K562 (cell line): ENCODE results near the gene RASSF3. TPM values are rescaled to one million over a fixed set of nuclear protein-coding genes. Genes with fewer than 3 reads are reported as not detected.

Experiments used
- ATAC-seq: fragments of 200-7000 bp; cut with Tn5 transposase; 3 replicates; pipeline ENCODE4 v1.9.1; 2020; ENCODE audit warnings: moderate library complexity
- BruUV-seq: library from RNA; stranded (reverse); fragments of 400-500 nt; replicated peaks from 2 replicates; lab custom pipeline; 2021; lab: Mats Ljungman, UMichigan
- CTCF ChIA-PET: fragments of 300-600 bp; formaldehyde crosslinking; extraction: SDS; loops from one replicate; lab custom pipeline; 2021; ENCODE audit warnings: low intra/inter-chr PET ratio; lab: Yijun Ruan, JAX
- POLR2A ChIA-PET: fragments of 300-600, 350-650 bp; sonication (Branson Sonifier 250); formaldehyde crosslinking; extraction: SDS; loops from one replicate; lab custom pipeline; 2021; ENCODE audit warnings: antibody characterized with exemption, inconsistent platforms; lab: Yijun Ruan, JAX
- DNase-seq, 4 experiments: peaks; one replicate each; pipeline versions ENCODE4 v3.0.0 to v3.0.0-alpha.2; 2011 to 2018; ENCODE audit warnings: low spot score in 3 of 4, mixed read lengths in 3 of 4; ENCODE audit errors: extremely low read depth in 1 of 4
- FAIRE-seq: peaks from 2 replicates; lab custom pipeline; 2011; peaks lifted over from hg19 to GRCh38; lab: Jason Lieb, UNC
- H2AFZ ChIP-seq: 2 replicates; pipeline ENCODE4 v1.6.0; 2011; ENCODE audit warnings: low read depth, low read length, control low read depth, inconsistent platforms
- H3K27ac ChIP-seq: fragments of 200-600 bp; 3 replicates; pipeline ENCODE4 v1.8.0; 2011; ENCODE audit warnings: low read depth, mild to moderate bottlenecking, control low read depth, inconsistent platforms, low read length, moderate library complexity, mixed read lengths; ENCODE audit errors: extremely low read depth
- H3K27me3 ChIP-seq, 2 experiments: fragments of 300-600 bp in 1 of 2; 2 replicates in 1 of 2; 3 replicates in 1 of 2; pipeline versions ENCODE4 v1.6.0 to v1.8.0; 2011; ENCODE audit warnings: inconsistent platforms in 2 of 2, low read length in 2 of 2, mild to moderate bottlenecking in 1 of 2, mixed read lengths in 1 of 2, moderate library complexity in 1 of 2; ENCODE audit not compliant: control insufficient read depth in 2 of 2, insufficient read depth in 2 of 2
- H3K36me3 ChIP-seq: fragments of 300-600 bp; 3 replicates; pipeline ENCODE4 v1.8.0; 2011; ENCODE audit warnings: mild to moderate bottlenecking, low read length, inconsistent platforms; ENCODE audit not compliant: control insufficient read depth, insufficient read depth
- H3K4me1 ChIP-seq, 2 experiments: fragments of 200-600 bp in 1 of 2; replicated peaks in 1 of 2; 2 replicates in 1 of 2; 3 replicates in 1 of 2; pipeline versions ENCODE4 v1.5.1 to v1.8.0; 2011; ENCODE audit warnings: inconsistent platforms in 2 of 2, low read length in 2 of 2, mild to moderate bottlenecking in 1 of 2, mixed read lengths in 1 of 2, moderate library complexity in 1 of 2; ENCODE audit not compliant: control insufficient read depth in 2 of 2, insufficient read depth in 2 of 2
- H3K4me2 ChIP-seq: 2 replicates; pipeline ENCODE4 v1.6.1; 2011; ENCODE audit warnings: low read length, control low read depth, inconsistent platforms, mixed read lengths; ENCODE audit not compliant: insufficient read depth
- H3K4me3 ChIP-seq: fragments of 200-600 bp; sonication (generic), shearing (Covaris generic); 2 replicates; pipeline ENCODE4 v1.5.1; 2016; ENCODE audit warnings: control low read depth, inconsistent platforms
- H3K79me2 ChIP-seq: fragments of 200-600 bp; 3 replicates; pipeline ENCODE4 v1.8.0; 2011; ENCODE audit warnings: low read length, inconsistent platforms; ENCODE audit not compliant: control insufficient read depth, insufficient read depth
- H3K9ac ChIP-seq, 2 experiments: 2 replicates each; pipeline versions ENCODE4 v1.6.0 to v1.6.1; 2011; ENCODE audit warnings: low read depth in 2 of 2, low read length in 2 of 2, control low read depth in 1 of 2, inconsistent platforms in 1 of 2, mild to moderate bottlenecking in 1 of 2, mixed read lengths in 1 of 2; ENCODE audit not compliant: insufficient read depth in 1 of 2
- H3K9me1 ChIP-seq: one replicate; pipeline ENCODE4 v1.6.0; 2011; ENCODE audit warnings: inconsistent platforms, mild to moderate bottlenecking, low read length, moderate library complexity; ENCODE audit not compliant: control insufficient read depth, insufficient read depth
- H3K9me3 ChIP-seq: replicated peaks from 2 replicates; pipeline ENCODE4 v1.5.1; 2011; ENCODE audit warnings: low read depth, low read length, inconsistent platforms; ENCODE audit not compliant: control insufficient read depth, insufficient read depth
- H4K20me1 ChIP-seq: replicated peaks from 2 replicates; pipeline ENCODE4 v1.6.1; 2011; ENCODE audit warnings: low read length, inconsistent platforms, mixed read lengths; ENCODE audit not compliant: control insufficient read depth, insufficient read depth
- ADNP ChIP-seq: fragments of 200-800 bp; sonication (Bioruptor generic); IDR thresholded peaks from 2 replicates; pipeline ENCODE4 v1.6.1; 2016; ENCODE audit warnings: missing genetic modification characterization, missing compliant biosample characterization
- ASH1L ChIP-seq: fragments of 450-650 bp; IDR thresholded peaks from 2 replicates; pipeline ENCODE4 v1.6.1; 2018; ENCODE audit warnings: borderline replicate concordance, mild to moderate bottlenecking, low read depth; ENCODE audit not compliant: partially characterized antibody
- C11orf30 ChIP-seq: fragments of 450-650 bp; IDR thresholded peaks from 2 replicates; pipeline ENCODE4 v1.6.1; 2016; ENCODE audit warnings: low read depth, mild to moderate bottlenecking
- CEBPB ChIP-seq: fragments of 450-650 bp; IDR thresholded peaks from 2 replicates; pipeline ENCODE4 v1.6.1; 2016; ENCODE audit warnings: missing genetic modification characterization, missing compliant biosample characterization
- CREM ChIP-seq: IDR thresholded peaks from 2 replicates; pipeline ENCODE4 v1.6.1; 2014; ENCODE audit warnings: antibody characterized with exemption, low read depth
- CSDE1 ChIP-seq, 2 experiments: fragments of 450-650 bp; IDR thresholded peaks; 2 replicates each; pipeline ENCODE4 v1.6.1; 2016; ENCODE audit warnings: mild to moderate bottlenecking in 1 of 2
- HEY1 ChIP-seq: fragments of 250-450 bp; sonication (Bioruptor Pico); IDR thresholded peaks from 2 replicates; pipeline ENCODE4 v1.5.0; 2020; ENCODE audit warnings: mild to moderate bottlenecking, moderate library complexity, borderline replicate concordance
- HMGN3 ChIP-seq: IDR thresholded peaks from 2 replicates; pipeline ENCODE4 v1.6.1; 2011; ENCODE audit warnings: borderline replicate concordance, low read depth, mild to moderate bottlenecking, mixed read lengths, low read length; ENCODE audit not compliant: insufficient read length; ENCODE audit errors: extremely low read depth
- KAT7 ChIP-seq: sonication (generic); formaldehyde crosslinking; IDR thresholded peaks from 2 replicates; pipeline ENCODE4 v1.8.0; 2022; ENCODE audit warnings: missing genetic modification reagents, mild to moderate bottlenecking, borderline replicate concordance
- LARP7 ChIP-seq: fragments of 450-650 bp; IDR thresholded peaks from 2 replicates; pipeline ENCODE4 v1.6.1; 2016
- MIER1 ChIP-seq: fragments of 450-650 bp; IDR thresholded peaks from 2 replicates; pipeline ENCODE4 v1.6.1; 2016; ENCODE audit warnings: antibody characterized with exemption, mild to moderate bottlenecking, low read depth
- POLR2AphosphoS5 ChIP-seq: IDR thresholded peaks from 2 replicates; pipeline ENCODE4 v1.6.1; 2011; ENCODE audit warnings: mild to moderate bottlenecking, low read depth, low read length, moderate library complexity; ENCODE audit not compliant: control insufficient read depth, insufficient read depth
- ZNF316 ChIP-seq: fragments of 450-650 bp; IDR thresholded peaks from 2 replicates; pipeline ENCODE4 v1.6.1; 2016
- WGBS: fragments of 100-300 bp; shearing (Covaris generic); methylation state at CpG from one replicate; pipeline ENCODE4 v1.1.6; 2016; ENCODE audit warnings: low coverage, mixed read lengths; ENCODE audit not compliant: insufficient coverage; ENCODE audit errors: missing lambda C conversion rate; 5-methylcytosine and 5-hydroxymethylcytosine counted together
- in situ Hi-C: fragments of 300-500 bp; cut with MboI; formaldehyde crosslinking; loops from 4 replicates; pipeline ENCODE4 v1.15.0; 2018; ENCODE audit warnings: inconsistent platforms, mixed read lengths
- intact Hi-C: fragments of 100-400 bp; cut with micrococcal nuclease; formaldehyde crosslinking; loops from 2 replicates; pipeline ENCODE4 v1.14.2; 2022
- polyA plus RNA-seq, 8 experiments: library from polyadenylated mRNA; depleted of rRNA in 4 of 8; stranded (reverse) in 5 of 8; unstranded in 3 of 8; fragments of >200 nt; fragmentation: Nextera tagmentation in 2 of 8; fragmentation: Illumina TruSeq in 1 of 8; extraction: Ambion mirVana in 2 of 8; extraction: Trizol in 1 of 8; gene quantifications; 2 replicates each; pipeline versions ENCODE4 v1.2.1 to v1.2.3, GENCODE V29; 2011 to 2014; ENCODE audit warnings: inconsistent platforms in 1 of 8, missing spikeins in 1 of 8
- total RNA-seq, 7 experiments: library from RNA; depleted of rRNA in 6 of 7; stranded (reverse); fragments of >200 nt in 6 of 7; fragmentation: Illumina TruSeq in 2 of 7; extraction: Trizol in 2 of 7; gene quantifications; 2 replicates each; pipeline versions ENCODE4 v1.2.1 to v1.2.3, GENCODE V29; 2011 to 2021; ENCODE audit warnings: low replicate concordance in 1 of 7
- TF ChIP-seq, protein P1 (sequence below), 2 experiments: IDR thresholded peaks in 1 of 2; conservative IDR thresholded peaks in 1 of 2; 2 replicates each; pipeline ENCODE4 v1.6.1; 2016; ENCODE audit warnings: low read depth in 2 of 2, mild to moderate bottlenecking in 1 of 2, missing compliant biosample characterization in 1 of 2, missing genetic modification characterization in 1 of 2, moderate library complexity in 1 of 2
- TF ChIP-seq, protein P2 (sequence below): fragments of 450-650 bp; IDR thresholded peaks from 2 replicates; pipeline ENCODE4 v1.7.0; 2016; ENCODE audit warnings: borderline replicate concordance
- TF ChIP-seq, protein P3 (sequence below), 2 experiments: fragments of 450-650 bp in 1 of 2; sonication (generic) in 1 of 2; formaldehyde crosslinking in 1 of 2; IDR thresholded peaks in 1 of 2; conservative IDR thresholded peaks in 1 of 2; 2 replicates each; pipeline versions ENCODE4 v1.6.1 to v1.8.1; 2016 to 2023; ENCODE audit warnings: mild to moderate bottlenecking in 2 of 2, moderate library complexity in 2 of 2, inconsistent platforms in 1 of 2, missing genetic modification reagents in 1 of 2

RASSF3 gene
- total and polyA plus RNA-seq, 9 of the 15 experiments (the other 6 are each of a cell fraction or from before 2014, with no cell fraction given): 3.7 to 39.2 (median 20.2) TPM

DNA sequence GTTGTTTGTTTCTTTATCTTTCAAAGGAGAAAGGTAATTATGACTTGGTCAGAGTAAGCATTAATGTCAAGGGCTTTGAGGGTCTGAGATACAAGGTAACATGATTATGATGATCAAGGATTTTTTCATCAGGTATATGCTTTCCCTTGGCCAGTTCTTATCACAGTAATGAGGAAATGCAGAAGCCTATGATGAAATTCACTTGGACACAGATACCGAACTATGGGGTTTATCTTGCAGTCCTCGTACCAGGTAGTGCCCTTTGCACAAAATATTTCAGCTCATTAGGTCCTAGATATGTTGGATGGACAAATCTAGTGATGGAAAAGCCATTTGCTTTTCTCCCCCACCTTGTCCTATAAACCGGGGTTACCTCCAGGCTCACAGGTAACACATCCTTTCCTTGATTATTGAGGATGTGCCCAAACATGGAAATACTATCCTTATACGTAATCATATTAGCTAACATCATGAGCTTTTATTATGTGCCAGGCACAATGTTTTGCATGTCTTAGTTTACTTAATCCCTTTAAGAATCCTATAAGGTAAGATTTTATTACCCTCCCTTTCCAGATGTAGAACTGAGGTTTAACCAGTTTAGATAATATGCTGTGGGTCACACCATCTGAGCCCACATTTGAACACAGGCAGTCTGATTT, 7.0 kb upstream of the RASSF3 start:
- POLR2A ChIA-PET: interaction anchor here (1.0 to 1.3 kb wide), 2 partner anchors 12 to 23 kb away, joined by 5 read pairs; no protein-coding TSS in a partner anchor
- TF ChIP-seq CREM (no peak), POLR2AphosphoS5 (no peak), CEBPB (tag) (peak; percentile 46; the same call in 1 of the 2 replicates), CSDE1 (IDR thresholded peaks at IDR 0.05) (no peak), HEY1 (no peak), ZNF316 (peak; percentile 43; the same call in 1 of the 2 replicates), ASH1L (no peak), C11orf30 (peak; percentile 29; the same call in 1 of the 2 replicates), ADNP (tag) (no peak), MIER1 (no peak), LARP7 (no peak), KAT7 (CRISPR knock-in tag) (no peak), HMGN3 (no peak)
- TF ChIP-seq, protein P1, sequence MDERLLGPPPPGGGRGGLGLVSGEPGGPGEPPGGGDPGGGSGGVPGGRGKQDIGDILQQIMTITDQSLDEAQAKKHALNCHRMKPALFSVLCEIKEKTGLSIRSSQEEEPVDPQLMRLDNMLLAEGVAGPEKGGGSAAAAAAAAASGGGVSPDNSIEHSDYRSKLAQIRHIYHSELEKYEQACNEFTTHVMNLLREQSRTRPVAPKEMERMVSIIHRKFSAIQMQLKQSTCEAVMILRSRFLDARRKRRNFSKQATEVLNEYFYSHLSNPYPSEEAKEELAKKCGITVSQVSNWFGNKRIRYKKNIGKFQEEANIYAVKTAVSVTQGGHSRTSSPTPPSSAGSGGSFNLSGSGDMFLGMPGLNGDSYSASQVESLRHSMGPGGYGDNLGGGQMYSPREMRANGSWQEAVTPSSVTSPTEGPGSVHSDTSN (CRISPR knock-in tag; IDR thresholded peaks at IDR 0.05; ENCODE audit: low read depth): no peak
- TF ChIP-seq, protein P1 (tag; conservative IDR thresholded peaks at IDR 0.05; ENCODE audit: low read depth): no peak
- TF ChIP-seq, protein P2, sequence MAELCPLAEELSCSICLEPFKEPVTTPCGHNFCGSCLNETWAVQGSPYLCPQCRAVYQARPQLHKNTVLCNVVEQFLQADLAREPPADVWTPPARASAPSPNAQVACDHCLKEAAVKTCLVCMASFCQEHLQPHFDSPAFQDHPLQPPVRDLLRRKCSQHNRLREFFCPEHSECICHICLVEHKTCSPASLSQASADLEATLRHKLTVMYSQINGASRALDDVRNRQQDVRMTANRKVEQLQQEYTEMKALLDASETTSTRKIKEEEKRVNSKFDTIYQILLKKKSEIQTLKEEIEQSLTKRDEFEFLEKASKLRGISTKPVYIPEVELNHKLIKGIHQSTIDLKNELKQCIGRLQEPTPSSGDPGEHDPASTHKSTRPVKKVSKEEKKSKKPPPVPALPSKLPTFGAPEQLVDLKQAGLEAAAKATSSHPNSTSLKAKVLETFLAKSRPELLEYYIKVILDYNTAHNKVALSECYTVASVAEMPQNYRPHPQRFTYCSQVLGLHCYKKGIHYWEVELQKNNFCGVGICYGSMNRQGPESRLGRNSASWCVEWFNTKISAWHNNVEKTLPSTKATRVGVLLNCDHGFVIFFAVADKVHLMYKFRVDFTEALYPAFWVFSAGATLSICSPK: no peak
- TF ChIP-seq, protein P3, sequence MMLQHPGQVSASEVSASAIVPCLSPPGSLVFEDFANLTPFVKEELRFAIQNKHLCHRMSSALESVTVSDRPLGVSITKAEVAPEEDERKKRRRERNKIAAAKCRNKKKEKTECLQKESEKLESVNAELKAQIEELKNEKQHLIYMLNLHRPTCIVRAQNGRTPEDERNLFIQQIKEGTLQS (IDR thresholded peaks at IDR 0.05): 0 out of 2 replicates have a peak, but pooled peaks have one; percentile 15
- TF ChIP-seq, protein P3 (CRISPR knock-in tag; conservative IDR thresholded peaks at IDR 0.05): no peak

More for the DNA sequence above, 7.0 kb upstream of the RASSF3 start:
- H3K4me1 ChIP-seq: peaks cover 6 to 12% of the 10 kb centered on the region in 2 experiments; a peak in 4 of 5 replicates
- intact Hi-C loops: no loop called here
- H3K27me3 ChIP-seq: no peaks in the 10 kb centered on the region
- ATAC-seq: no peak
- FAIRE-seq: no peak
- H3K9me3 ChIP-seq: no peaks in the 10 kb centered on the region
- no peak for DNase-seq
- BruUV-seq: no TSS peak
- no peaks in the 10 kb centered on the region for H4K20me1 ChIP-seq
- CTCF ChIA-PET: no interaction called here
- no peak overlapping the region for H2AFZ ChIP-seq
- no peaks in the 10 kb centered on the region for H3K36me3 ChIP-seq
- no peaks in the 10 kb centered on the region for H3K79me2 ChIP-seq
- no peak overlapping the region for H3K27ac ChIP-seq
- no peak overlapping the region for H3K4me3 ChIP-seq
- in situ Hi-C loops: no loop called here
- H3K9ac ChIP-seq: no peak overlapping the region
- no peaks in the 10 kb centered on the region for H3K9me1 ChIP-seq
- H3K4me2 ChIP-seq: no peak overlapping the region
- WGBS: 41% methylated on average over 4 of the region's 4 CpGs
